Breast epithelium (tissue), 3 donors: ENCODE data around the gene SMURF1.

ENCODE experiments used
- CTCF ChIP-seq, 3 donors: fragments of 450-650 bp; IDR thresholded peaks; one replicate each; pipeline ENCODE4 v1.5.1; 2016 to 2017; ENCODE audit warnings: antibody characterized with exemption in 3 of 3, mild to moderate bottlenecking in 3 of 3, moderate library complexity in 3 of 3
- POLR2A ChIP-seq: fragments of 450-650 bp; IDR thresholded peaks from one replicate; pipeline ENCODE4 v1.6.1; 2016; ENCODE audit warnings: antibody characterized with exemption, mild to moderate bottlenecking, moderate library complexity
- POLR2AphosphoS5 ChIP-seq, 3 donors: sonication (generic); formaldehyde crosslinking; IDR thresholded peaks; one replicate each; pipeline ENCODE4 v1.6.1; 2017; ENCODE audit warnings: antibody characterized with exemption in 3 of 3

DNA sequence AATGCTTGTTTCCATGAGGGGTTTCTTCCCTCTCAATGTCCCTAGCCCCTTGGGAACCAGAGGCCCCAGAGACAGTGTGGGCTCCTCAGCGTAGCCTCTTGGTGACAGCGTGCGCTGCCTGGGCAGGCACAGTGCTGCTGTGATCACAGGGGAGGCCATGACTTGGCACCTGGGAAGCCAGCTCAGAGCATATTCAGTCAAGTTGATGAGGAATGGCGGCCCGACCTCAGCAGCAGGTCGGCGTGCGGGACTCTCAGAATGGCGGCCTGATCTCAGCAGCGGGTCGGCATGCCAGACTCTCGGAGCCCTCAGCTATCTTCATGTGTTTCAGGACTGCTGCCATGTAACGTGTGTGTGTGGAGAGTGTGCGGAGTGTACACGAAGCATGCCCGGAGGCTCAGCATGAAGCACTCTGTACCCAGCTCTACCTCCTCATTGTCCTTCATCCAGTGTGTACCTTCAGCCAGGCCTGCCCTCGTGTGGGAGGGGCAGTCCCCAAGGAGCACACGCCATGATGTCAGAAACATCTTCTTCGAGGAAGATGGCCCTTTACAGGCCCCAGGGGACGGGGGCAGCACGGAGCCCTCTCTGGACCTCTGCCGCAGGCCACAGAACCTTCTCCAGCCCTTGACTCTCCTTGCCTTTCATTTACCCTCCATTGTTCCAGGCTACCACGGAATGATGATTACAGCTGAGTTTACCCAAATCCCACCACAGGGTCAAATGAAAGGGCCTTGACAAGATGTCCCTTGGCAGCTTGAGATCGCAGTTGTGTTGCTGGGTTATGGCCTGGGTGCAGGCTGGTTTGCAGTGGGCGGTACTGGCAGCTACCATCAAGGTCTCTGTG lies 130.4 kb downstream of the SMURF1 start:
- TF ChIP-seq POLR2AphosphoS5 (IDR thresholded peaks at IDR 0.05) (no peak), CTCF (IDR thresholded peaks at IDR 0.05) (no peak), POLR2A (no peak)
